CD4-positive, alpha-beta T cell treated with Interleukin-12 subunit alpha and Interleukin-12 subunit beta, for 1 hour (primary cell): ENCODE data around the gene CNTN4.

Experiments
- DNase-seq: peaks from one replicate; pipeline ENCODE4 v3.0.0-alpha.2; 2020

The CNTN4 gene

DNA sequence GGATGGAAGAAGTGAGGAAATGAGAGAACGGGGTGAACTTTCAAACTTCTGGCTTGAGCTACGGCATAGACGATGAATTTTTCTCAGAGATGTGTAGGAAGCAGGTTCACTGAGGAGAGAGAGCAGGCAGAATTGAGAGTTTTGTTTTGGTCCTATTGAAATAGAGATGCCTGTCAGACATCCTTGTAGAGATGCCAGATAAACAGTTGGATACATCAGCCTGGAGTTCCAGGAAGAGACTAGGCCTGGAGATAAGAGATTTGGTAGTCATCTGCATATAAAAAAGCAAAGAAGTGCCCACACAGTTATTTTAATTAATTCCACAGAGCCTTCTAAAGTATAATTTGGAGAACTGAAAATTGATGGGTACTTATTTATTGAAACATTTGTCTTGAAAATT lies 515.9 kb downstream of the CNTN4 start:
- no peak for DNase-seq

DNA sequence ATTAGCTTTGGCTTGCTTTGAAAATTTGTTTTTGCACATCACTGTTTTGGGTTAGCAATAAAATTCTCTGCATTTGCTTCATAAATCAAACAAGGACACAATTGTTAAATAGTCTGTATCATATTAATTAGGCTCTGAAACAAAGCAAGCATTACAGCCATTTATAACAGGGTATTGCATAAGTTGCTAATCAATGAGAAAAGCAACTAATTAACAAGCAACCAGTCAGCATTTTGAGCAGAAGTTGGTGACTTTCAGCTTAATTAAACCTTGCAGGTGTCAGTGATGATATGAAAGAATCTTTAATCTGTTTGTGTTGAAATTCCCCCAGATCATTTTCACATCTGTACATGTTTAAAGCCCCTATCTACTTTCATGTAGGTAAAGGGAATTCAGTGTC lies 516.4 kb downstream of the CNTN4 start:
- no peak for DNase-seq

DNA sequence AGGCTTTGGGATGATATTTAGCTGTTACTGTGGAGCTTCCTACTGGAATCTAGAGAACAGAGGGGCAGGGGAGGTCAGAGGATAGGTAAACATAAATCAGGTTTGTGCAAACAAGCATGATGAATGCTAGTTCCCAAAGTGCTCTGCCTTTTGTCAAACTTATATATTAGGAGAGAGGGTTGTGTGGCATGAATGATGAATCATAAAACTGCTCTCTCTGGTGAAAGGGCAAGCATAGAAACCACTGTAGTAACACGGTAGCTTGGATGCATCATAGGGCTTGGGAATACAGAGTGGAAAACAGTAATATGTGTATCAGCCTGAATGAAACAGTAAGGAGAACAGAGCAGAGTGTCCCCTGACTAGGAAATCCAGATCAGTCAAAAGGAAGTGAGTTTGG lies 524.8 kb downstream of the CNTN4 start:
- DNase-seq, result no peak

GRCh38 chr3:2628117-2628516 lies 529.5 kb downstream of the CNTN4 start:
- no peak for DNase-seq

GRCh38 chr3:2635511-2635910 lies 536.8 kb downstream of the CNTN4 start:
- no peak for DNase-seq

DNA sequence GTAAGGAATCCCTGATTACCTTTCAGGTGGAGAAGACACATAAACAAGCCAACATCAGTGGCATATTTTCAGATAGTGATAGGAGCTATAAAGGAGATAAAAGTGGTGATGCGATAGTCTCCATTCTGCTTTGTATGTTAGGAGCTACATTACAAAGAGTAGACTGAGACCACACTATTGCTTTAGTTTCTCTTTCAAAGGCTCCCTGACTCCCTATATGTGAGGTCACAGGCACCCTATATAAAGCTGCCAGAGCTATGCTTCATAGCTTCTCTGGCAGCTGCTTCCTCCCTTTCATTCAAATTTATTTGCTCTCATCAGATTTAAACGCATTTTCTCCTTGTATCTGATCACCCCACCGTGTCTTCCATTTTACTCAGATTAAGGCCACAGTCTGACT lies 544.9 kb downstream of the CNTN4 start:
- DNase-seq, result no peak

DNA sequence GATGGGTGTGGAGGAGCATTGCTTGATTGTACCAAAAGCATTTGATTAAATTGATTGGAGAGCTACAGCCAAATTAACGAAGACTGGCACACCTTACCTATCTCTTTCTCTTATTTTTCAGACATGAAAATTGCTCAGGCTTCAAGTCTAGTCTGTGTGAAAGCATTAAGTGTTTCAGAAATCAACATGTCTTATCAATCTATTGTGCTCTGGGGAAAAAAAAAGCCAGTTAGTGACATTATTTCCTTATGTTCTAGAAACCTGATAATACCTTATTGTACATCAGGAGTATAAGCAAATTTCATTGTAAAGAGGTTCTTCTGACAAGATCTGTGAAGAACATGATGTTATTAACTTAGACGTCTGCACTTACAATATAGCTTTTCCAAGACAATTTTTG lies 546.3 kb downstream of the CNTN4 start:
- no peak for DNase-seq

GRCh38 chr3:2650746-2651145 lies 552.1 kb downstream of the CNTN4 start:
- no peak for DNase-seq

GRCh38 chr3:2652386-2652785 lies 553.7 kb downstream of the CNTN4 start:
- no peak for DNase-seq

DNA sequence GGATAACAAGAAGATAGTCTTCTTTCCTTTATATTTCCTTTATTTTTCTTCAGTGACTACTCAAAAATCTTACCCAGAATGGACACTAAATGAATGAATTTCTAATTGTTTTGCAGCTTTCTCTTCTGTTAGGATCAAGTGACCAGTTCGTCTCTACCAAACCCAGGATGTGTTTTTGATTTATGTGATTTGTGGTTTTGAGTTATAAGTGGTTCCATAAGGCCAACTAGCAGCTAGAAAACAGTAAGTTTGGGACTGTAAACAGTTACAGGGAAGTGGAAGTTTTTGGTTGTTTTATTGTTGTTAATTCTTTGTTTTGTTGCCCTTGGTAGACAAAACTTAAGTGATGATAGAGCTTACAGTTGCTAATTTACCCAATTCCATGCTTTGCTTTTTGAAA lies 555.0 kb downstream of the CNTN4 start:
- no peak for DNase-seq

GRCh38 chr3:2655229-2655701 lies 556.6 kb downstream of the CNTN4 start:
- DNase-seq, result no peak

GRCh38 chr3:2656806-2657777 lies 558.4 kb downstream of the CNTN4 start:
- DNase-seq, result no peak

GRCh38 chr3:2657971-2658370 lies 559.3 kb downstream of the CNTN4 start:
- no peak for DNase-seq

DNA sequence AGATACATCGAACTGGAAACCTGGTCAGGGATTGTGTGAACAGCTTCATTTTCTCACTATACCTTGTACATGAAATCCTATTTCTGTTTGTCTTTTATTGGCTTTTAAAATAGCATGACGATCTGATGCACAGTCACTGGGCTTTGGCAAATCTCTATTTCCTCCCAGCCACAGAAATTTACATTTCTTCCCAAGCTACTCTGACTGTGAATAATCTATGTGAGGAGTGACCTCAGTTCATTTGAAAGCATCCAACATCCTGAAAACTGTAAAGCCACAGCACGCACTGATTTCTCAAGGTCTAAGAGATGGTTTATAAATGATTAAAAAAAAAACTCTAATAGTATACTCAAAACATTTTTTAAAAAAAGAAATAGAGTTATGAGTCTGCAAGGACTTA lies 561.2 kb downstream of the CNTN4 start:
- DNase-seq, result no peak

- no peak for DNase-seq
These were observed 562.4 kb downstream of the CNTN4 start for GRCh38 chr3:2661078-2661477.

DNA sequence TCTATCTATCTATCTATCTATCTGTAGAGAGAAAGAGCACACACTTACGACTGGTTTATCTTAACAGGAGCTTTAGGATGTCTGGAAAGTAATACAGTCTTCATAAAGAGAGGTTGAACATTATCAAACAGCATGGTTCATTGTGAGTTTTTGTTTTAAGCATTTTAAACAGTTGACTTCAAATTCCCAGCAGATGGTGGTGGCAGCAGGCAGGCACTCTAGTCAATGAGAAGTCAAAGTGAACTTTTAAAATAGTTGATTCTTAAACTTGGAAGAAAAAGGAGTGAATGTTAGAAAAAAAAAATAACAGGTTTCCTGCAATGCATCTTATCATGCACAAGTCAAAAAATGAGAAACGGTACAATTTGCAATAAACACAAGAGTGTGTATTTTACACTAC lies 578.8 kb downstream of the CNTN4 start:
- DNase-seq, result no peak

GRCh38 chr3:2680236-2680635 lies 581.6 kb downstream of the CNTN4 start:
- no peak for DNase-seq

GRCh38 chr3:2684046-2684445 lies 585.4 kb downstream of the CNTN4 start:
- no peak for DNase-seq

DNA sequence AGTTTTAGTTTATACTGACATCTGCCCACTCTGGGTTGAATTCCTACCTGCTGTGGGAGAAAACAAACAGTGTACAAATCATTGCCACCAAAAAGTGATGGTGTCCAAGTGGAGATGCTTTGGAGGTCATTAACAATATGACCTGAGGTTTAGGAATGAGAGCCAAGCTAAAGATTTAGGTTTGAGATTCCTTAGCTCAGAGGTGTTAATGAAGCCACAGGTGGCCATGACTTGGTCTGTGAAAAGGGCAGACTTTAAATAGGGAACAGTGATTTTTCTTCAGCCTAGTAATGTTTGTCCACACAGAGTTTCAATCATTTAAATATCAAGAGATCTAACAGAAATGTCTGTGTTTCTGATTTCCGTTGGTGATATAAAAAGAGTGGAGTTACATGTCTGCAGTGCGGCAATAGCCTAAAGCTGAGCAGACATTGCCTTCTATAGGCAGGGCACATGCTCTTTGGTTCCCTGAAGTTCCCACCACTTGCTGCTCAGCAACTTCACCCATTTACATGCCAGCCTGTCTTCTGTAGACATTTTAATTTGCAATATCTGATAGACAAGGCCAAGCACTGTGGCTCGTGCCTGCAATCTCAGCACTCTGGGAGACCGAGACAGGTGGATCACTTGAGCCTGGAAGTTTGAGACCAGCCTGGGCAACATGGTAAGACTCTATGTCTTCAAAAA lies 588.3 kb downstream of the CNTN4 start:
- DNase-seq, result no peak

DNA sequence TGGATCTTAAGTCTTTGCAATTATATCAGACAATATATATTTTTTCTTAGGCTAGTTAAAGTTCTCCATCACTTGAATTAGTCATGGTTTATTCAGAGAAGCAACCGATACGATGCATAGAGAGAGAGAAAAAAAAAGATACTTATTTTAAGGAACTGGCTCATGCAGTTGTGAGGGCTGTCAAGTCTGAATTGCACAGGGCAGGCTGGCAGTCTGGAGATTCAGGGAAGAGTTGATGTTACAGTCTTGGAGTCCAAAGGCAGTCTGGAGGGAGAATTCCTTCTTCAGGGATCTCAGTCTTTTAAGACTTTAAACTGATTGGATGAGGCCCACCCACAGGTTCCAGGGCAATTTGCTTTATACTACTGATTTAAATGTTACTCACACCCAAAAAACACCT lies 598.9 kb downstream of the CNTN4 start:
- no peak for DNase-seq

DNA sequence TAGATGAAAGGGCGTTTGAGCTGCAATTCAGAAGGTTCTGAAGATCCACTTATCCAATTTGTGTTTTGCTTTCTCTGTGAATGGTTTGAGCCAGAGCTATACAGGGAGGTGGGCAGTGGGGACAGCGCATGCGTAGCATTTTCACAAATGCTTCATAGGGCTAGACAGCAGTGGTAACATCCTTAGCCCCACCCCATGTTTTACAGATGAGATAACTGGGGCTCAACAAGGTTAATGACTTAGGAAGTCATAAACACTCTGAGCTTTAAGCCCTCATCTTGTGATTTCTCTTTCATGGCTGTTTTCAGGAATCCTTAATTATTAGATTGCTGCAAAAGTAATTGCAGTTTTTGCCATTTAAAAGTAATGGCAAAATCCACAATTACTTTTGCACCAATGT lies 602.8 kb downstream of the CNTN4 start:
- no peak for DNase-seq

DNA sequence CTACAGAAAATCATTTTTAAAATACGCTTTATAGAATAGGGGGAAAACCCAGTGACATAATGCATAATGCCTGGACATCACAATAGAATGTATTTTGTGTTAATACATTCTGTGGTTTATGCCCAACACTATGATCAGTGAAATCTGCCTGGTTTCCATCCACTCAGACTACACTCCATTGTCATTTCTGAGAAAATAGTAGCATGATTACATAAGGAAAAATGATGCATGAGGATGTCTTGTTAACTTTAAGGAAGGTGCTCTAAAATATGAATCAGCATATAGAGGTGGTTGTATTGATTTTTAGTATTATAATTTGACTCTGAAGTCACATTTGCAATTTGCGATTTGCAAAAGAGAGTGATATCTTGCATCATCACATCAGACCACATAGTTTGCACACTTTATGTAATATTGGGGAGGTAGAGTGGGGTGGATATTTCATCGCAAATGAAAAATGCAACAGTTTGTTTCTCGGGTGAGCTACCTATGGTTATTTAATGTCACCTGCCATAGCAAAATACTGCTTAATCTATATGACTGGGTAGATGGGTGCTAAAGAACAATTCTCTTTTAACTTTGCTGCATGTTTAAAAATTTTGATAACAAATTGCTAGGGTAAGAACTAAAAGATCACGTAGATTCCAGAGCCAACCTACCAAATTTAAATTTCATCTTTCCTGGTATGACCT lies 607.6 kb downstream of the CNTN4 start:
- no peak for DNase-seq

DNA sequence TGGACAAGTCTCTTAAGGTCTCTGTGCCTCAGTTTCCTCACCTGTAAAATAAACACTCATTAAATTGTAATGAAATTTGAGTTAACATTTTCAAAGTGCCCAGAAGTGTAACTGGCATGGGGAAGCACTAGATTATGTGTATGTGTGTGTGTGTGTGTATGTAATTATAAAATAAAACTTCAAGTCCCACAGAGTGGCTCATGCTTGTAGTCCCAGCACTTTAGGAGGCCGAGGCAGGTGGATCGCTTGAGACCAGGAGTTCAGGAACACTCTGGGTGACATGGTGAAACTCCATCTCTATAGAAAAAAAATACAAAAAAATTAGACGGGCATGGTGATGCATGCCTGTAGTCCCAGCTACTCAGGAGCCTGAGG lies 608.2 kb downstream of the CNTN4 start:
- DNase-seq, result no peak

DNA sequence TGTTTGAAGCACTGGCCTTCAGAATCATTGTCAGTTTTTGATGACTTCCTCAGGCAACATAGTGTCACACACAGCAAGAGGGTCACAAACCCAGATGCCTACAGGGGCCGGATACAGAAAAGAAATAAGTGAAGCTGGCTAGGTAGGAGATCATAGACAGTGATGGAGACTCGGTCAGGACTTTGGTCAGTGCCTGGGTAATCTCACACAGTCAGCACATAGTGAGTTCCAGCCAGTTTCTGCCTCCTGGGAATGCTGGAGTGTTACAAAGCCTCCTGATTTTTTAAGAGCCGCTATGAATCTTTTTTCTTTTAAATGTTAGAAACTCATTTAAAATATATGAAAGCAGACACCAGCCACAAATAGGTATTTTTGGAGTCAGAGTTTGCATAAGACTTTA lies 612.4 kb downstream of the CNTN4 start:
- DNase-seq, result no peak
